NK-92 treated with Interleukin-12 subunit alpha and Interleukin-12 subunit beta, amount 100 ng/mL, for 24 hours (cell line): Measurements from ENCODE around the gene UBXN7.
"Not testable (repeated sequence)": the region's sequence is repeated elsewhere in the genome, so short reads cannot be mapped to it uniquely, and the experiment has no call there.

Source experiments
- DNase-seq: peaks from one replicate; lab custom pipeline; 2025; lab: John Stamatoyannopoulos, UW

UBXN7 gene

GRCh38 chr3:196432137-196432879 is at the start of gene UBXN7:
UBXN7 (minus strand) TSS chr3:196432427; CDS start chr3:196432399, 28 bp downstream.
- peak; percentile 95 for DNase-seq

- DNase-seq = no peak
Observed at GRCh38 chr3:196477678-196478077, 45.5 kb upstream of the UBXN7 start.

- no peak for DNase-seq
Observed at GRCh38 chr3:196472286-196472685, 40.1 kb upstream of the UBXN7 start.

- DNase-seq = no peak
Observed at GRCh38 chr3:196471551-196471950, 39.3 kb upstream of the UBXN7 start.

GRCh38 chr3:196470182-196470581 is 38.0 kb upstream of the UBXN7 start:
- not testable (repeated sequence) for DNase-seq

GRCh38 chr3:196463804-196464203 is 31.6 kb upstream of the UBXN7 start:
- no peak for DNase-seq

- no peak for DNase-seq
Observed at GRCh38 chr3:196463478-196463756, 31.2 kb upstream of the UBXN7 start.

GRCh38 chr3:196462680-196463477 is 30.7 kb upstream of the UBXN7 start:
- not testable (repeated sequence) for DNase-seq

GRCh38 chr3:196458063-196458462 is 25.8 kb upstream of the UBXN7 start:
- DNase-seq = no peak

- DNase-seq = not testable (repeated sequence)
Observed at GRCh38 chr3:196457470-196457869, 25.2 kb upstream of the UBXN7 start.

GRCh38 chr3:196454935-196455334 is 22.7 kb upstream of the UBXN7 start:
- no peak for DNase-seq

GRCh38 chr3:196445391-196445790 is 13.2 kb upstream of the UBXN7 start:
- not testable (repeated sequence) for DNase-seq

GRCh38 chr3:196444500-196444894 is 12.3 kb upstream of the UBXN7 start:
- DNase-seq = no peak

GRCh38 chr3:196440696-196441095 is 8.5 kb upstream of the UBXN7 start:
- no peak for DNase-seq

- no peak for DNase-seq
Observed at GRCh38 chr3:196440041-196440537, 7.9 kb upstream of the UBXN7 start.

- no peak for DNase-seq
Observed at GRCh38 chr3:196431181-196432136, 768 bp downstream of the UBXN7 start.

GRCh38 chr3:196428041-196428440 is 4.2 kb downstream of the UBXN7 start:
- no peak for DNase-seq

- not testable (repeated sequence) for DNase-seq
Observed at GRCh38 chr3:196424421-196424820, 7.8 kb downstream of the UBXN7 start.

GRCh38 chr3:196423044-196423781 is 9.0 kb downstream of the UBXN7 start:
- DNase-seq = no peak

GRCh38 chr3:196421668-196422067 is 10.6 kb downstream of the UBXN7 start:
- not testable (repeated sequence) for DNase-seq

GRCh38 chr3:196419386-196419785 is 12.8 kb downstream of the UBXN7 start:
- no peak for DNase-seq
